ENCODE data around the gene KCNN4. TPM values are rescaled to one million over a fixed set of nuclear protein-coding genes. Genes with fewer than 3 reads are reported as not detected.
"Not testable (repeated sequence)": the region's sequence is repeated elsewhere in the genome, so short reads cannot be mapped to it uniquely, and the experiment has no call there.

KCNN4 gene
- total RNA-seq, 1 donor from 2014 or later: 0.44 TPM

GRCh38 chr19:43767818-43768217, 13.0 kb downstream of the KCNN4 start:
- Mint-ChIP-seq H3K36me3 (ENCODE audit: unreplicated experiment) (no peaks in the 10 kb centered on the region), H3K9me3 (ENCODE audit: unreplicated experiment) (peaks cover 3% of the 10 kb centered on the region), H3K27ac (ENCODE audit: unreplicated experiment) (no peak overlapping the region), H3K4me3 (ENCODE audit: unreplicated experiment) (no peak overlapping the region), H3K27me3 (ENCODE audit: unreplicated experiment) (peaks cover 2% of the 10 kb centered on the region), H3K4me1 (ENCODE audit: low read depth, unreplicated experiment) (no peaks in the 10 kb centered on the region)
- no peak for DNase-seq
- TF ChIP-seq, protein P1, sequence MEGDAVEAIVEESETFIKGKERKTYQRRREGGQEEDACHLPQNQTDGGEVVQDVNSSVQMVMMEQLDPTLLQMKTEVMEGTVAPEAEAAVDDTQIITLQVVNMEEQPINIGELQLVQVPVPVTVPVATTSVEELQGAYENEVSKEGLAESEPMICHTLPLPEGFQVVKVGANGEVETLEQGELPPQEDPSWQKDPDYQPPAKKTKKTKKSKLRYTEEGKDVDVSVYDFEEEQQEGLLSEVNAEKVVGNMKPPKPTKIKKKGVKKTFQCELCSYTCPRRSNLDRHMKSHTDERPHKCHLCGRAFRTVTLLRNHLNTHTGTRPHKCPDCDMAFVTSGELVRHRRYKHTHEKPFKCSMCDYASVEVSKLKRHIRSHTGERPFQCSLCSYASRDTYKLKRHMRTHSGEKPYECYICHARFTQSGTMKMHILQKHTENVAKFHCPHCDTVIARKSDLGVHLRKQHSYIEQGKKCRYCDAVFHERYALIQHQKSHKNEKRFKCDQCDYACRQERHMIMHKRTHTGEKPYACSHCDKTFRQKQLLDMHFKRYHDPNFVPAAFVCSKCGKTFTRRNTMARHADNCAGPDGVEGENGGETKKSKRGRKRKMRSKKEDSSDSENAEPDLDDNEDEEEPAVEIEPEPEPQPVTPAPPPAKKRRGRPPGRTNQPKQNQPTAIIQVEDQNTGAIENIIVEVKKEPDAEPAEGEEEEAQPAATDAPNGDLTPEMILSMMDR (IDR thresholded peaks at IDR 0.05; ENCODE audit: partially characterized antibody, unreplicated experiment): no peak

- no peak for DNase-seq
- TF ChIP-seq, protein P1 (IDR thresholded peaks at IDR 0.05; ENCODE audit: partially characterized antibody, unreplicated experiment): no peak
- Mint-ChIP-seq H3K27ac (ENCODE audit: unreplicated experiment) (no peak overlapping the region), H3K27me3 (ENCODE audit: unreplicated experiment) (peaks cover 2% of the 10 kb centered on the region), H3K9me3 (ENCODE audit: unreplicated experiment) (peaks cover 3% of the 10 kb centered on the region), H3K4me3 (ENCODE audit: unreplicated experiment) (no peak overlapping the region), H3K36me3 (ENCODE audit: unreplicated experiment) (no peaks in the 10 kb centered on the region), H3K4me1 (ENCODE audit: low read depth, unreplicated experiment) (no peaks in the 10 kb centered on the region)
These were observed 13.5 kb downstream of the KCNN4 start for GRCh38 chr19:43767316-43767715.

GRCh38 chr19:43766755-43767043, 14.1 kb downstream of the KCNN4 start:
- no peak overlapping the region for H3K27ac Mint-ChIP-seq (ENCODE audit: unreplicated experiment)

DNA sequence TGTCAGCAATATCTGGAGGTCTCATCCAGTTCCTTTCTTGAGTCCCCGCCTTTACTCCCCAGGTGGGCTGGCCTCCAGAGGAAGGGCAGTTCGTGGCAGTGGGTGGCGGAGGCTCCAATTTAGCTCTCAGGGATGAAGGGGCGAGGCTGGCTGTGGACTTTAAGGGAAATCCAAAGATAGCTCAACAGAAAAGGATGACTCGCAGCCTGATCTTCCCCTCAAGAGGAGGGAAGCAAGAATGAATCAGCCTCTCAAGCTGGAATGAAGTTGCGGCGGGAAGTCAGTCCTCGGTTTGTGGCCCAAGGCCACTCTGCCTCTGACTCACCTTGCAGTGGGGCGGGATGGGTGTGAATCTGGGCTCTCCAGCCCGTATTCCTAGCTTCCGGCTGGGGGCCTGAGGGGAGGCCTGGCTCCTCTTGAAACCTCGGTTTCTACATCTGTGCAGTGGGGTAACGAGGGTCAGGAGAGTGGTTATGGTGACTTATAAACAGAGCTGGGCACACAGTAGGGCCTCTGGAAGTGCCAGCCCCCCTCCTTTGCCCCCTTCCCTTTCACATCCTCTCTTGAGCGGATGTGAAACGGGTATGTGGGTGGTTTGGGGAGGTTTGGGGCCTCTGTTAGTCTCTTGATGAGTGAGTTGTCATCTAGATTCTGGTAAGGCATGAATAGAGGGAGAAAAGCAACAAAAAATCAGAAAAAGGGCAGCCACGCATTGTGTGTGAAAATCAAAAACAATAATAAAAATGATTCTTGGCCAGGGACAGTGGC, 15.5 kb downstream of the KCNN4 start:
- DNase-seq: no peak
- no peaks in the 10 kb centered on the region for H3K4me1 Mint-ChIP-seq (ENCODE audit: low read depth, unreplicated experiment)
- peaks cover under 1% of the 10 kb centered on the region for H3K27me3 Mint-ChIP-seq (ENCODE audit: unreplicated experiment)
- TF ChIP-seq, protein P1 (IDR thresholded peaks at IDR 0.05; ENCODE audit: partially characterized antibody, unreplicated experiment): no peak
- H3K27ac Mint-ChIP-seq (ENCODE audit: unreplicated experiment): no peak overlapping the region
- H3K4me3 Mint-ChIP-seq (ENCODE audit: unreplicated experiment): no peak overlapping the region
- no peaks in the 10 kb centered on the region for H3K36me3 Mint-ChIP-seq (ENCODE audit: unreplicated experiment)
- H3K9me3 Mint-ChIP-seq (ENCODE audit: unreplicated experiment): peaks cover 3% of the 10 kb centered on the region

More at GRCh38 chr19:43766755-43767043, 14.1 kb downstream of the KCNN4 start:
- Mint-ChIP-seq H3K4me1 (ENCODE audit: low read depth, unreplicated experiment) (no peaks in the 10 kb centered on the region), H3K9me3 (ENCODE audit: unreplicated experiment) (peaks cover 3% of the 10 kb centered on the region), H3K27me3 (ENCODE audit: unreplicated experiment) (peaks cover 2% of the 10 kb centered on the region), H3K36me3 (ENCODE audit: unreplicated experiment) (no peaks in the 10 kb centered on the region), H3K4me3 (ENCODE audit: unreplicated experiment) (no peak overlapping the region)
- TF ChIP-seq, protein P1 (IDR thresholded peaks at IDR 0.05; ENCODE audit: partially characterized antibody, unreplicated experiment): peak; percentile 49
- DNase-seq: no peak

DNA sequence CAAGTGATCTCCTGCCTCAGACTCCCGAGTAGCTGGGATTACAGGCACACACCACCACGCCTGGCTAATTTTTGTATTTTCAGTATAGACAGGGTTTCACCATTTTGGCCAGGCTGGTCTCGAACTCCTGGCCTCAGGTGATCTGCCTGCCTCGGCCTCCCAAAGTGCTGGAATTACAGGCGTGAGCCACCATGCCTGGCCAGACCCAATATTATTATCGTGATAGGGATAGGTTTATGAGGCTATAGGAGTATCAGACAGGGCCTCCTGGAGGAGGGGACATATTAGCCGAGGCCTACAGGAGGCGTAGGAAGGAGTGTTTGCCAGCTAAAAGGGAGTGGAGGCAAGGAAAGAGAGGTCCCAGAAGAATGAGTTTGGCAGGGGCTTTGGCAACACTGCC, 16.1 kb downstream of the KCNN4 start:
- not testable (repeated sequence) for H3K36me3 Mint-ChIP-seq (ENCODE audit: unreplicated experiment); H3K9me3 Mint-ChIP-seq (ENCODE audit: unreplicated experiment); H3K4me3 Mint-ChIP-seq (ENCODE audit: unreplicated experiment); H3K27ac Mint-ChIP-seq (ENCODE audit: unreplicated experiment); H3K4me1 Mint-ChIP-seq (ENCODE audit: low read depth, unreplicated experiment); DNase-seq; H3K27me3 Mint-ChIP-seq (ENCODE audit: unreplicated experiment)
